ENCODE data around the gene COL12A1. TPM values are rescaled to one million over a fixed set of nuclear protein-coding genes. Genes with fewer than 3 reads are reported as not detected.

The COL12A1 gene
- total and polyA plus RNA-seq, 9 of the 15 experiments (the other 6 are each of a cell fraction or from before 2014, with no cell fraction given): 0.11 TPM; not detected in 8

- no peaks in the 10 kb centered on the region for H3K4me1 ChIP-seq (replicated peaks in 1 of 2; ENCODE audit: control insufficient read depth in 2 of 2, insufficient read depth in 2 of 2, low read length in 2 of 2)
- no TSS peak for BruUV-seq (replicated peaks)
- no peak for DNase-seq (ENCODE audit: extremely low read depth in 1 of 4, low spot score in 3 of 4)
- no peak for TF ChIP-seq SREBF1 (IDR thresholded peaks at IDR 0.05; ENCODE audit: borderline replicate concordance, low read depth, low read length)
- TF ChIP-seq ATF7 (IDR thresholded peaks at IDR 0.05): no peak
- no peak for TF ChIP-seq ZNF764 (CRISPR knock-in tag; IDR thresholded peaks at IDR 0.05; ENCODE audit: low read depth)
- TF ChIP-seq NR2F6 (CRISPR knock-in tag; IDR thresholded peaks at IDR 0.05): no peak
- TF ChIP-seq THRAP3 (IDR thresholded peaks at IDR 0.05; ENCODE audit: borderline replicate concordance): no peak
- no peak for TF ChIP-seq SIN3A (IDR thresholded peaks at IDR 0.05; ENCODE audit: borderline replicate concordance in 2 of 2, control insufficient read depth in 1 of 2, low read depth in 2 of 2, low read length in 2 of 2)
- no peak for TF ChIP-seq BHLHE40 (IDR thresholded peaks at IDR 0.05; ENCODE audit: low read length)
- TF ChIP-seq HINFP (tag; conservative IDR thresholded peaks at IDR 0.05; ENCODE audit: low read depth): no peak
- no peak for TF ChIP-seq ZNF280A (IDR thresholded peaks at IDR 0.05; ENCODE audit: low read depth, partially characterized antibody)
- no peak for TF ChIP-seq KDM1A (IDR thresholded peaks at IDR 0.05)
- no peak for TF ChIP-seq XRCC3 (IDR thresholded peaks at IDR 0.05)
- no peak for TF ChIP-seq MAX (CRISPR knock-in tag; IDR thresholded peaks at IDR 0.05)
- TF ChIP-seq WHSC1 (IDR thresholded peaks at IDR 0.05; ENCODE audit: low read length): no peak
- no peak for TF ChIP-seq HEY1 (CRISPR knock-in tag; IDR thresholded peaks at IDR 0.05; ENCODE audit: borderline replicate concordance)
- no peak for TF ChIP-seq MCM5 (IDR thresholded peaks at IDR 0.05; ENCODE audit: low read depth)
- no peak for TF ChIP-seq ESRRA (IDR thresholded peaks at IDR 0.05; ENCODE audit: borderline replicate concordance, low read depth)
- no peak for TF ChIP-seq GTF2B (IDR thresholded peaks at IDR 0.05; ENCODE audit: extremely low read depth, insufficient read length)
- no peak for TF ChIP-seq ZNF449 (CRISPR knock-in tag; IDR thresholded peaks at IDR 0.05)
- in situ Hi-C loops (cut with MboI) (no loop called here), intact Hi-C loops (cut with micrococcal nuclease) (no loop called here)
- H3K9ac ChIP-seq (ENCODE audit: insufficient read depth in 1 of 2, low read depth in 2 of 2, low read length in 2 of 2): no peak overlapping the region
- POLR2A ChIA-PET: no interaction called here
- H3K36me3 ChIP-seq (ENCODE audit: control insufficient read depth, insufficient read depth, low read length): no peaks in the 10 kb centered on the region
- H3K4me3 ChIP-seq: no peak overlapping the region
- H3K9me3 ChIP-seq (replicated peaks; ENCODE audit: control insufficient read depth, insufficient read depth, low read depth, low read length): no peaks in the 10 kb centered on the region
- no peaks in the 10 kb centered on the region for H3K79me2 ChIP-seq (ENCODE audit: control insufficient read depth, insufficient read depth, low read length)
- no peaks in the 10 kb centered on the region for H3K27me3 ChIP-seq (ENCODE audit: control insufficient read depth in 2 of 2, insufficient read depth in 2 of 2, low read length in 2 of 2)
- H2AFZ ChIP-seq (ENCODE audit: low read depth, low read length): no peak overlapping the region
- no peaks in the 10 kb centered on the region for H3K9me1 ChIP-seq (ENCODE audit: control insufficient read depth, insufficient read depth, low read length)
- H3K4me2 ChIP-seq (ENCODE audit: insufficient read depth, low read length): no peak overlapping the region
- CTCF ChIA-PET (ENCODE audit: low intra/inter-chr PET ratio): no interaction called here
- 0% methylated on average over 4 of the region's 4 CpGs for WGBS (ENCODE audit: insufficient coverage, low coverage, missing lambda C conversion rate)
- ATAC-seq: no peak
- H3K27ac ChIP-seq (ENCODE audit: extremely low read depth, low read depth, low read length): no peak overlapping the region
- FAIRE-seq: no peak
- no peaks in the 10 kb centered on the region for H4K20me1 ChIP-seq (replicated peaks; ENCODE audit: control insufficient read depth, insufficient read depth, low read length)
These were observed 104.0 kb downstream of the COL12A1 start for GRCh38 chr6:75101896-75102295.

Data from K562 (cell line).